ENCODE results near the gene XPA. TPM values are rescaled to one million over a fixed set of nuclear protein-coding genes. Genes with fewer than 3 reads are reported as not detected.

Gene XPA
- total and polyA plus RNA-seq, 2 of the 8 experiments (the other 6 are each of a cell fraction or from before 2014, with no cell fraction given), result 0.24 to 2.6 TPM

GRCh38 chr9:97696803-97697601, at the start of gene XPA (continued):
- no peak for TF ChIP-seq CHD7 (IDR thresholded peaks at IDR 0.05; ENCODE audit: insufficient replicate concordance, low read length)
- no peak for TF ChIP-seq RXRA (IDR thresholded peaks at IDR 0.05; ENCODE audit: insufficient read depth, low read depth, low read length)
- TF ChIP-seq CREB1 (IDR thresholded peaks at IDR 0.05), result no peak; the same call in 1 of the 2 replicates
- no peak for TF ChIP-seq CHD1 (IDR thresholded peaks at IDR 0.05; ENCODE audit: low read depth, low read length)
- TF ChIP-seq TAF7 (optimal IDR thresholded peaks at IDR 0.05; ENCODE audit: borderline replicate concordance, low read depth, low read length), result peak; percentile 13
- 0 out of 2 replicates have a peak, but pooled peaks have one; percentile 43 for TF ChIP-seq TBP (IDR thresholded peaks at IDR 0.05; ENCODE audit: low read depth, low read length)
- TF ChIP-seq RFX5 (IDR thresholded peaks at IDR 0.05; ENCODE audit: borderline replicate concordance, low read depth, low read length), result no peak
- TF ChIP-seq POLR2AphosphoS5 (IDR thresholded peaks at IDR 0.05; ENCODE audit: low read depth, low read length), result peak; percentile 66
- no peak for TF ChIP-seq SRF (IDR thresholded peaks at IDR 0.05; ENCODE audit: low read depth, low read length)
- TF ChIP-seq SUZ12 (IDR thresholded peaks at IDR 0.05; ENCODE audit: low read length), result no peak
- no peak for TF ChIP-seq CEBPB (IDR thresholded peaks at IDR 0.05; ENCODE audit: low read depth, low read length)
